Dedifferentiated amniotic fluid mesenchymal stem cell (primary cell): Measurements from ENCODE around the gene SGSM1.

ENCODE experiments used
- DNase-seq: peaks from one replicate; pipeline ENCODE4 v3.0.0-alpha.2; 2016; ENCODE audit errors: extremely low spot score

Gene SGSM1

DNA sequence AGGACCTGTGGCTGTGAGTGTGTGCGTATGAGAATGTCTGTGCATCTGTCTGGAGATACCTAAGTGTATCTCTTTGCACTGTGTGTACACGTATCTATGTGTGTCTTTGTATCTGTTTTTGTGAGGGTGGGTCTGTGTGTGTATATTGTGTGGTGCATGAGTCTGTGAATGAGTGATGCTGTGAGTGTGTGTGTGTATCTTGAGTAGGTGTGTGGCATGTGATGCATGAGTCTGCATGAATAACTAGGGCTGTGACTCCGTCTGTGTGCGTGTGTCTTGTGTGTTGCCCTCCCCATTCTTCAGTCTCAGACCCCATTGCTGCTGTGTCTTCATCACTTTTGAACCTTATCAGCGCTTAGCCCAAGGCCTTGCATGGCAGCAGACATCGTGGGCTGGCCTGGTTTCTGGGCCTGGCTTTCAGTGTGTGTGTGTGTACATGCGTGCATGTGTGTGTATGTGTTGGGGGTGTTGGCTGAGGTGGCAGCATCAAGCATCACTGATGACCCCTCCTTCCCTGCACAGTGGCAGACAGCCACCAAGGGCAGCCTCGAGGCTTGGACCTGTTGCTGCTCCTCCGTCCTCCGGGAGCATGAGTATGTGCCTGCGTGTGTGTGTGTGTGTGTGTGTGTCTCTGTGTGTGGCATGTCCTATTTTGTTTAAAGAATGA, 1.4 kb downstream of the SGSM1 start:
- DNase-seq, result no peak

GRCh38 chr22:24809331-24809730, 3.3 kb downstream of the SGSM1 start:
- no peak for DNase-seq

DNA sequence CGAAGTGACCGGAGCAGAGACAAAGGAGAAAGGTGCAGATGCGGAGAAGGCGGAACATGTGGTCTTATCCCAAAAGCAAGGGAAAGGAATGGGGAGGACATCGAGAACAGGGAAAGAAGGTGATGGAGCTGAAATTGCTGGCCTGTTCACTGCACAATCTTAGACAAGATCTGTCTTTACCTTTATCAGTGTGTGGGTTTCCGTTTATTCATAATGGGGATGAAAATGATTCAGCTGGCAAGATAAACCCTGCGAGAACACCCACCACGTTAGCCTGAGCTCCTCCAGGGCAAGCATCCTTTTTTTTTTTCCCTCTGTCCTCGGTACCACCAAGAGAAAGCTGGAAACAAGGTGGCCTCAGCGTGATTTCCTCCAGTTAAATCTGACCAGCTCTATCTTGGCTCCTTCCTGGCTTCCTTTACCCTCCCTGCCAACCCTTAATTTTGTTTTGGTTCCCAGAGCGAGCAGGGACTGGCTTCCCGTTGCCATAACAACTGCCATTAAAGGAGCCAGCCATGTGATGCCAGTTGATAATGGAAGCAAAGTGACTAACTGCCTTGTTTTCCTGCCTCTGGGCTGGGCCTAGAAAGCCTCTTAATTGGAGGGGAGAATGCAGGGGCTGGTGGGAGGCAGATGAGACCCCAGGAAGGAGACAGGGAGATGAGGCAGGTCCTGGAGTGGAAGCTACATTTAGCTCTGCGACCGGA, 4.2 kb downstream of the SGSM1 start:
- DNase-seq, result no peak

GRCh38 chr22:24812950-24813775, 7.2 kb downstream of the SGSM1 start:
- no peak for DNase-seq

DNA sequence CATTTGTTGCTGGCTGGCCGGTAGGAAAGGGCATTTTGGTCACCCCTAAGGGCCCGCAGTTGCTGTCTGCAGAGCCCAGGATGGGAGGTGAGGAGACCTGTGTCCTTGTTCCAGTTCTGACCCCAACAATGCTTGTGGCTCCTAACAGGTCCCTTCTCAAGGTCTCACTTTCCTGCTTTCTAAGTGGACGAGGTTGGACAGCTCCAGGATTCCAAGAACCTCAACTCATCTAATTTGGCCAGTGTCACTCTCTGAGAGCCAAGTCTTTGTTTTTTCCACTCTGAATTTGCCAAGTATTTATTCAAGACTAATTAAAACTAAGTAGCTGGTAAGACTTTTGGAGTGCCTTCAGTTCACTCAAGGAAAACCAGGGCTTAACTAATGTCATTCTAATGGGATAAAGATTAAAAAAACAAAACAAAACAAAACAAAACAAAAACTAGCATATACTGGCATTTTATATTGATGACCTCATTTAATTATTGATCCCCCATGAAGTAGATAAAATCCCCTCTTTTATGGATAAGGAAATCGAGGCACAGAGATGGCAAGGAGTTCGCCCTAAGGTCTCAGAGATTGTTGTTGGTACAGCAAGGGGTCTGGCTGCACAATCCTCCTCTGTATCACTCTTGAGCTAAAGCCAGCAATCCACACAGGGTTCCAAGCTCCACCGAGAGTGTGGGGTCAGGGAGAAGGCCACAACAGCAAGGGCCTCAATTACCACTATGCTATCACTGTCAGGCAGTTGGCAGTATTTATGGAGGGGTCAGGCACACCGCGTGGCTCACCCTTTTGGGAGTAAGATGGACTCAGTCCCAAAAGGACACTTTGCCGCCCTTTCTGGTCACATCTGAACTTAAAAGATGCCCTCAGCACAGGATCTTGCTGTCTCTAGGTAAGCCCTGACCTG, 8.1 kb downstream of the SGSM1 start:
- no peak for DNase-seq

DNA sequence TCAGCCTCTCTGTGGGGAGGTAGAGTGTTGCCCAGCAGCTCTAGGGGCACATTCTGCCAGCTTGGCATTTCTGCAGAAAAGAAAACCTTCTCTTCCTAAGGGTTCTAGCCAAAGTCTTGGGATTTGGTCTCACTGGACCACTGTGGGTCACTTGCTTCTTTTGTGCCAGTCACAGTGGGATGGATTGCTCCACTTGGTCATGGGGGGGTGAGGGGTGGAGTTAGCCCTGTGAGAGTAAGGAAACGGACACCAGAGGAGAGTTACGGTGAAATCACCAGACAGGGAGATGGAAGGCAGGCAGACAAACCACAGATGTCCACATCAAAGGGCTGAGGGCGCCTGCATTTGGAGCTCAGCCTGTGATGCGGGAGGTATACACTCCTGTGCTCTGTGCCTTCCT, 10.8 kb downstream of the SGSM1 start:
- DNase-seq, result no peak

- DNase-seq, result no peak
Observed at GRCh38 chr22:24819487-24819886, 13.5 kb downstream of the SGSM1 start.

- DNase-seq, result no peak
Observed at GRCh38 chr22:24819911-24820461, 14.0 kb downstream of the SGSM1 start.

DNA sequence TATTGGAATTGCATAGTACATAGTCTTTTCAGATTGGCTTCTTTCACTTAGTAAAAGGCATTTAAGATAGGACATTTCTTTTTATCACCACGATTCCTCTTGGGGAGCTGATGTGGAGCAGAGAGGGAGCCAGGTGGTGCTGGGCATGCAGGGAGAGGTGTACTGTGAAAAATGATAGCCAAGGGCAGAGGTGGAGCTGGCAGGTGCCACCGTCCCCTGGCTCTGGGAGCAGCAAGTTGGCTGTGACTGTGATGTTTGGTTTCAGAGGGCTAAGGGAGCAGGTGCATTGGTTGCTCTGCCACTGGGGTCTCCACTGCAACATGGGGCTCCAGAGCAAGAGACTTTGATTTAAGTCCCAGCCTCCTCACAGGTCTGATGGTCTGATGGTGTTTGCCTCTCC, 16.5 kb downstream of the SGSM1 start:
- no peak for DNase-seq

DNA sequence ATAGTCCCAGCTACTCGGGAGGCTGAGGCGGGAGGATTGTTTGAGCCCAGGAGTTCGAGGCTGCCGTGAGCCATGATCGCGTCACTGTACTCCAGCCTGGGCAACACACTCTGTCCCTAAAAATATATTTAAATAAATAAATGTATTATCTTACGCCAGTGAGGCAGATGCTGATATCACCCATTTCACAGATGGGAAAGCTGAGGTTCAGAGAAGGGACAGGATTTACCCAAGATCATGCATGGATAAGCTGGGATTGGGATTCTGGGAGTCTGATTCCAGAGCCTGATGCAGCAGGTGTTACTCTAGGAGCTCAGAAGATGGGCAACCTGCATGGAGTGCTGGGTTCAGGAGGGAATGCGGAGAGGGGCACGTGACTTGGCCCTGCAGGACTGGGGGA, 17.8 kb downstream of the SGSM1 start:
- no peak for DNase-seq

DNA sequence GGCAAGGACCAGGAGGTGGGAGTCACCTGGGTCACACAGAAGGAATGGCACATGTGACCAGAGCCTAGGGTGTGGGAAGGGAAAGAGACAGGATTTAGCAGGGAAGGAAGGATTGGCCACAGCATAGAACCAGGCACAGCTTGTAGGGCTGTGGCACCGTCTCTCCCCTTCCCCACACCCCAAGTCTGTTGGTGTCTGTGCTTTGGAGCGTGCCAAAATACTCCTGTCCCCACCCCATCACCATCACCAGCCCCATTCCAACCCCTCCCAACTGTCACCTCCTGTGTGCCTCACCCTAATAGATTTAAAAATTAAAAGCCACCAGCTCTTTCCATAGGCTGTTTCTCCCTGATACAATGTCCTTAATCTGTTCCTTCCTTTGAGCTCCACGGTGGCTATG, 18.2 kb downstream of the SGSM1 start:
- no peak for DNase-seq

- no peak for DNase-seq
Observed at GRCh38 chr22:24824915-24825314, 18.9 kb downstream of the SGSM1 start.

DNA sequence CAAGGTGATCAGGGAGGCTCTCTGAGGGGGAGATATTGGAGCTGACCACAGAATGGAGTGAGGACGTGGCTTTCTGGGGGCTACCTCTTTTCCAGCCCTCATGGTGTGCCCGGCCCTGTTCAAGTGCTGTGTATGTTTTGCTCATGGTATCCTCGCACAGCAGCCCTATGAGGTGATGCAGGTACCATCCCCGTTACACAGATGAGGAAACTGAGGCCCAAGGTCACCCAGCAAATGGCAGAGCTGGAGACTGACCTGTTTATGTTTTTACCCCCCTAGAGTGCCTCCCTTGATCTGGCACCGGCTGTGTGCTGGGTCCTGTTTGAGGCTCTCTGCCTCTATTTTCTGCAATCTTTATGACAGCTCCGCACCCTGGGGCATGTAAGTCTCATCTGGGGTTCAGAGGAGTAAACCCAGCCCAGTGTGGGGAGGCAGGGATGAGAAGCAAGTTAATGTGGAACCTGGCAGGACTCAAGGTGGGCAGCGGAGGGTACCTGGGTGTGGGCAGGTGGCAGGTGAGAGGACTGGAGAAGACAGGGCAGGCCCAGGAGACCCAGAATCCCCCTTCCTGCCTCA, 20.8 kb downstream of the SGSM1 start:
- no peak for DNase-seq

DNA sequence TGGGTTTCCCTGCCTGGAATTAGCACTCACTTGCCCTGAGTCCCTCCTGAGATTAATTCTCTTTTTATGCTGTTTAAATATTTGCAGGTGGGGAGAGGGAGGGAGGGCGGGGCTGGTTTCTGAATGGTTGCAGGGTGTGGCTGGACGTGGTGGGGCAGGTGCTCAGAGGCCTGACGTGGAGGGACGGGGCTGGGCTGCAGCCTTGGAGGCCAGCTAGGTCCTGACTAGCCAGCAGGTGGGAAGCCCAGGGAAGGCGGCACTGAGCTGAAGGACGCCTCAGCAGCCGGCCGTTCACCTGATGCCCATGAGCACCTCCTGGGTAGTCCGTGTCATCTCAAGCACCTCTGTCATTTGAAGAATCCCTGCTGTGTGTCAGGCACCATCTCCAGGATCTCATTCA, 21.3 kb downstream of the SGSM1 start:
- DNase-seq, result no peak

DNA sequence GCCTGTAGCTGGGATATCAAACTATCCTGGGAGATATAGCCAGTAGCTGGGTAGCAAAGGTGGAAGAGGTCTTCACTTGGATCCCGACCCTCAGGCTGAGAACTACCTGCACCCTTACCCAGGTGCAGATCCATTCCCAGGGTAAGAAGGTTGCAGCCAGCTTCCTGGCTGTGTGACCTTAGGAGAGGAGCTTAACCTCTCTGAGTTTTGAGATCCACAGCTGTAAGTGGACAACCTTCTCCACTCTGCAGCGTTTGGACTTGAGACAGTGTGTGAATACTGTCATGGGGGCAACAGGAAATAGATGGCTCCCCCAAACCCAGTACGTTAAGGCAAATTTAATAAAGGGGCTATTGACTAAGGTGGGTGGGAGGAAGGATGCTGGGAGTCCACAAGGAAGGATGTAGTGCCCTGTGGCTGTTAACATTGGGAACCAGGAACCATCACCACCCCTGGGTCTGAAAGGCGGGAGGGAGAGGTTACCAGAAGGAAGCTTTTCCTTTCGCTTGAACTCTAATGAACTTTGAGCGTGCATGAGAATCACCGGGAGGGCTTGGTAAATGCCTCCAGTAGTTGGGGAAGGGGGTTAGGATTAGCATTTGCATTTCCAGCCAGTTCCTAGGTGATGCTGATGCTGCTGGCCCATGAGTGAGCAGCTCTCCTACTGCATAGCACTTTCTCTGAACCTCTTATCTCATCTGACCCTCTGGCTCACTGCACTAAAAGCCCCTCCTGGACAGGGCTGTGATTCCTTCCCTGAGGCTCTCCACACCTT, 24.4 kb downstream of the SGSM1 start:
- DNase-seq, result no peak

DNA sequence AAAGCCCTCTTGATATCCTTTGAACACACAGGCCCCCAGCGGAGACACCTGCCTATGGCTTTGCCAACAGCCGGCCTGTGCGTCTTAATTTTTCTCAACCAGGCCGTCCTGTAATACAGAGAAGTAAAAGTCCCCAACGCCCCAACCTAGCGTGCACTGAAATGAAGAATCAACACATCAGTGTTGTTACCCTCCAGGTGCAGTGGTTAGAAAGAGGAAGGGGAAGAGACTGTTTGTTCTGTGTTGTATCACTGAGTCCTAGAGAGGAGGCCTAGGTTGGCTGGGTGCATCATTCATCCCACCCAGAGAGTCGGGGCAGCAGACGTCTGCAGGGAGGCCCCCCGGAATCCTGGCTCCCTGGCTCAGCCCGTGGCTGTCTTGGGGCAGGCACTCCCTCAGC, 25.7 kb downstream of the SGSM1 start:
- DNase-seq, result no peak

- DNase-seq, result no peak
Observed at GRCh38 chr22:24833881-24834495, 28.0 kb downstream of the SGSM1 start.

GRCh38 chr22:24834845-24835570, 29.0 kb downstream of the SGSM1 start:
- no peak for DNase-seq

DNA sequence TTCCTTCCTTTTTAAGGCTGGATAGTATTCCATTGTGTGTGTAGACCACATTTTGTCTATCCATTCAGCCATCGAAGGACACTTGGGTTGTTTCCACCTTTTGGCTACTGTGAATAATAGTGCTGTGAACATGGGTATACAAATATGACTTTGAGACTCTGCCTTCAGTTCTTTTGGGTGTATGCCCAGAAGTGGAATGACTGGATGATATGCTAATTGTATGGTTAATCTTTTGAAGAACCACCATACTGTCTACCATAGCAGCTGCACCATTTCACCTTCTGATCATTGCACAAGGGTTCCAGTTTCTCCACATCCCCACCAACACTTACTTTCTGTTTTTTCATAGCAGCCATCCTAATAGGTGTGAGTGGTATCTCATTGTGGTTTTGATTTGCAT, 30.3 kb downstream of the SGSM1 start:
- no peak for DNase-seq
